Renal pelvis (tissue), 12 donors: ENCODE measurements around the gene EMX1. TPM values are rescaled to one million over a fixed set of nuclear protein-coding genes. Genes with fewer than 3 reads are reported as not detected.

ENCODE experiments used
- DNase-seq: peaks from one replicate; pipeline ENCODE4 v3.0.0-alpha.2; 2013
- long read RNA-seq, 16 experiments: transcript quantifications; one replicate each; lab custom pipeline, GENCODE V29; 2026
- polyA plus RNA-seq, 3 donors: library from polyadenylated mRNA; unstranded; fragments of 120-200 nt; gene quantifications; one replicate each; pipeline ENCODE4 v1.2.1, GENCODE V29; 2013; ENCODE audit not compliant: insufficient read length in 3 of 3

The EMX1 gene
- 10 to 100 TPM; 51.6 to 71.3 (median 56.6) TPM for polyA plus RNA-seq
- long read RNA-seq, donor 1, transcript EMX1-206 (1 exons, 2,900 nt) = major isoform, 14 of 32 reads
- long read RNA-seq, donor 1, transcript EMX1-201 (3 exons, 2,188 nt) = minor isoform, 11 of 32 reads
- long read RNA-seq, donor 1, partial matches to known transcripts = 0 of 32 reads
- long read RNA-seq, donor 1, other reads (novel, unspliced or antisense) = 0 of 32 reads
- long read RNA-seq, donor 2, transcript EMX1-206 (1 exons, 2,900 nt) = minor isoform, 8 of 47 reads
- long read RNA-seq, donor 2, transcript EMX1-201 (3 exons, 2,188 nt) = major isoform, 25 of 47 reads
- long read RNA-seq, donor 2, partial matches to known transcripts = 0 of 47 reads
- long read RNA-seq, donor 2, other reads (novel, unspliced or antisense) = 7 of 47 reads
- long read RNA-seq, donor 3, transcript EMX1-206 (1 exons, 2,900 nt) = major isoform, 16 of 39 reads
- long read RNA-seq, donor 3, transcript EMX1-203 (2 exons, 959 nt) = minor isoform, 5 of 39 reads
- long read RNA-seq, donor 3, transcript EMX1-201 (3 exons, 2,188 nt) = major isoform, 16 of 39 reads
- long read RNA-seq, donor 3, partial matches to known transcripts = 0 of 39 reads
- long read RNA-seq, donor 3, other reads (novel, unspliced or antisense) = 0 of 39 reads
- long read RNA-seq, donor 4, transcript EMX1-201 (3 exons, 2,188 nt) = minor isoform, 26 of 68 reads
- long read RNA-seq, donor 4, transcript EMX1-206 (1 exons, 2,900 nt) = major isoform, 36 of 68 reads
- long read RNA-seq, donor 4, partial matches to known transcripts = 0 of 68 reads
- long read RNA-seq, donor 4, other reads (novel, unspliced or antisense) = 0 of 68 reads
- long read RNA-seq, donor 5, transcript EMX1-206 (1 exons, 2,900 nt) = major isoform, 14 of 26 reads
- long read RNA-seq, donor 5, transcript EMX1-201 (3 exons, 2,188 nt) = minor isoform, 10 of 26 reads
- long read RNA-seq, donor 5, partial matches to known transcripts = 0 of 26 reads
- long read RNA-seq, donor 5, other reads (novel, unspliced or antisense) = 0 of 26 reads
- long read RNA-seq, donor 6, transcript EMX1-201 (3 exons, 2,188 nt) = major isoform, 19 of 47 reads
- long read RNA-seq, donor 6, transcript EMX1-206 (1 exons, 2,900 nt) = minor isoform, 18 of 47 reads
- long read RNA-seq, donor 6, transcript EMX1-204 (3 exons, 480 nt) = minor isoform, 6 of 47 reads
- long read RNA-seq, donor 6, partial matches to known transcripts = 0 of 47 reads
- long read RNA-seq, donor 6, other reads (novel, unspliced or antisense) = 0 of 47 reads
- long read RNA-seq, donor 7, transcript EMX1-201 (3 exons, 2,188 nt) = major isoform, 26 of 58 reads
- long read RNA-seq, donor 7, transcript EMX1-206 (1 exons, 2,900 nt) = minor isoform, 25 of 58 reads
- long read RNA-seq, donor 7, partial matches to known transcripts = 0 of 58 reads
- long read RNA-seq, donor 7, other reads (novel, unspliced or antisense) = 0 of 58 reads
- long read RNA-seq, donor 8, partial matches to known transcripts = 0 of 3 reads
- long read RNA-seq, donor 8, other reads (novel, unspliced or antisense) = 0 of 3 reads
- long read RNA-seq, donor 9, transcript EMX1-201 (3 exons, 2,188 nt) = major isoform, 35 of 60 reads
- long read RNA-seq, donor 9, transcript EMX1-206 (1 exons, 2,900 nt) = minor isoform, 20 of 60 reads
- long read RNA-seq, donor 9, partial matches to known transcripts = 0 of 60 reads
- long read RNA-seq, donor 9, other reads (novel, unspliced or antisense) = 0 of 60 reads
- long read RNA-seq, donor 10, transcript EMX1-206 (1 exons, 2,900 nt) = major isoform, 19 of 47 reads
- long read RNA-seq, donor 10, transcript EMX1-201 (3 exons, 2,188 nt) = minor isoform, 12 of 47 reads
- long read RNA-seq, donor 10, transcript EMX1-204 (3 exons, 480 nt) = minor isoform, 5 of 47 reads
- long read RNA-seq, donor 10, partial matches to known transcripts = 9 of 47 reads
- long read RNA-seq, donor 10, other reads (novel, unspliced or antisense) = 0 of 47 reads
- long read RNA-seq, donor 11, transcript EMX1-201 (3 exons, 2,188 nt) = major isoform, 16 of 37 reads
- long read RNA-seq, donor 11, transcript EMX1-206 (1 exons, 2,900 nt) = minor isoform, 10 of 37 reads
- long read RNA-seq, donor 11, partial matches to known transcripts = 7 of 37 reads
- long read RNA-seq, donor 11, other reads (novel, unspliced or antisense) = 0 of 37 reads
- long read RNA-seq, donor 12, transcript EMX1-204 (3 exons, 480 nt) = minor isoform, 5 of 56 reads
- long read RNA-seq, donor 12, transcript EMX1-201 (3 exons, 2,188 nt) = minor isoform, 23 of 56 reads
- long read RNA-seq, donor 12, transcript EMX1-206 (1 exons, 2,900 nt) = major isoform, 25 of 56 reads
- long read RNA-seq, donor 12, partial matches to known transcripts = 0 of 56 reads
- long read RNA-seq, donor 12, other reads (novel, unspliced or antisense) = 0 of 56 reads
- long read RNA-seq, donor 13, transcript EMX1-206 (1 exons, 2,900 nt) = major isoform, 19 of 40 reads
- long read RNA-seq, donor 13, transcript EMX1-201 (3 exons, 2,188 nt) = minor isoform, 17 of 40 reads
- long read RNA-seq, donor 13, partial matches to known transcripts = 0 of 40 reads
- long read RNA-seq, donor 13, other reads (novel, unspliced or antisense) = 0 of 40 reads
- long read RNA-seq, donor 14 = 0 reads
- long read RNA-seq, donor 15, transcript EMX1-206 (1 exons, 2,900 nt) = minor isoform, 11 of 25 reads
- long read RNA-seq, donor 15, transcript EMX1-201 (3 exons, 2,188 nt) = major isoform, 12 of 25 reads
- long read RNA-seq, donor 15, partial matches to known transcripts = 0 of 25 reads
- long read RNA-seq, donor 15, other reads (novel, unspliced or antisense) = 0 of 25 reads
- long read RNA-seq, donor 16, transcript EMX1-201 (3 exons, 2,188 nt) = major isoform, 27 of 54 reads
- long read RNA-seq, donor 16, transcript EMX1-206 (1 exons, 2,900 nt) = minor isoform, 22 of 54 reads
- long read RNA-seq, donor 16, partial matches to known transcripts = 0 of 54 reads
- long read RNA-seq, donor 16, other reads (novel, unspliced or antisense) = 0 of 54 reads

GRCh38 chr2:72917138-72917876, at the start of gene EMX1:
Gene EMX1 (plus strand): TSS chr2:72917519. CDS start chr2:72917853, 334 bp downstream.
- DNase-seq = peak; percentile 71

GRCh38 chr2:72871060-72871459, 46.3 kb upstream of the EMX1 start:
- DNase-seq = no peak

- DNase-seq = no peak
Observed at GRCh38 chr2:72871880-72872279, 45.4 kb upstream of the EMX1 start.

- DNase-seq = peak; percentile 68
Observed at GRCh38 chr2:72883356-72883962, 33.9 kb upstream of the EMX1 start.

- DNase-seq = no peak
Observed at GRCh38 chr2:72886505-72887031, 30.8 kb upstream of the EMX1 start.

GRCh38 chr2:72887032-72887739, 30.1 kb upstream of the EMX1 start, which contains the start of gene SPR:
Gene SPR (plus strand): TSS chr2:72887408. CDS start chr2:72887433, 25 bp downstream.
- DNase-seq = peak; percentile 27

GRCh38 chr2:72887740-72888437, 29.4 kb upstream of the EMX1 start:
- peak; percentile 84 for DNase-seq

GRCh38 chr2:72888438-72889202, 28.7 kb upstream of the EMX1 start:
- no peak for DNase-seq

GRCh38 chr2:72889991-72890390, 27.3 kb upstream of the EMX1 start:
- DNase-seq = no peak

GRCh38 chr2:72891091-72891818, 26.1 kb upstream of the EMX1 start:
- DNase-seq = no peak

- peak; percentile 46 for DNase-seq
Observed at GRCh38 chr2:72892506-72893173, 24.7 kb upstream of the EMX1 start.

GRCh38 chr2:72893594-72894319, 23.6 kb upstream of the EMX1 start:
- no peak for DNase-seq
